ENCODE data around the gene GRK1. TPM values are rescaled to one million over a fixed set of nuclear protein-coding genes. Genes with fewer than 3 reads are reported as not detected.

Gene GRK1
- total RNA-seq, 1 experiment from 2014 or later, result not detected

- H3K4me3 Mint-ChIP-seq (ENCODE audit: unreplicated experiment), result no peak overlapping the region
- H3K27me3 Mint-ChIP-seq (ENCODE audit: insufficient read depth, unreplicated experiment), result no peaks in the 10 kb centered on the region
- CTCF ChIA-PET, result interaction anchor here (0.6 kb wide), 1 partner anchor 16 kb away, joined by 3 read pairs; no protein-coding TSS in a partner anchor
- intact Hi-C loops (cut with micrococcal nuclease), result no loop called here
- no peak overlapping the region for H3K27ac Mint-ChIP-seq (ENCODE audit: low read depth, unreplicated experiment)
- TF ChIP-seq CTCF (IDR thresholded peaks at IDR 0.05; ENCODE audit: unreplicated experiment), result no peak
- POLR2A ChIA-PET, result no interaction called here
- BruUV-seq (replicated peaks), result no TSS peak
- no peaks in the 10 kb centered on the region for H3K9me3 Mint-ChIP-seq (ENCODE audit: unreplicated experiment)
- H3K36me3 Mint-ChIP-seq (ENCODE audit: insufficient read depth, unreplicated experiment), result peaks cover 5% of the 10 kb centered on the region
- DNase-seq (ENCODE audit: unreplicated experiment), result no peak
- H3K4me1 Mint-ChIP-seq (ENCODE audit: insufficient read depth, unreplicated experiment), result peaks cover 6% of the 10 kb centered on the region
These were observed 95.5 kb downstream of the GRK1 start for GRCh38 chr13:113762538-113762937.

GRCh38 chr13:113763254-113763653 lies 96.2 kb downstream of the GRK1 start:
- TF ChIP-seq CTCF (IDR thresholded peaks at IDR 0.05; ENCODE audit: unreplicated experiment), result no peak
- H3K4me1 Mint-ChIP-seq (ENCODE audit: insufficient read depth, unreplicated experiment), result peaks cover 6% of the 10 kb centered on the region
- CTCF ChIA-PET, result interaction anchor here (0.6 kb wide), 1 partner anchor 15 kb away, joined by 3 read pairs; no protein-coding TSS in a partner anchor
- POLR2A ChIA-PET, result no interaction called here
- no peaks in the 10 kb centered on the region for H3K9me3 Mint-ChIP-seq (ENCODE audit: unreplicated experiment)
- H3K4me3 Mint-ChIP-seq (ENCODE audit: unreplicated experiment), result no peak overlapping the region
- no peak for DNase-seq (ENCODE audit: unreplicated experiment)
- intact Hi-C loops (cut with micrococcal nuclease), result no loop called here
- BruUV-seq (replicated peaks), result no TSS peak
- no peak overlapping the region for H3K27ac Mint-ChIP-seq (ENCODE audit: low read depth, unreplicated experiment)
- H3K27me3 Mint-ChIP-seq (ENCODE audit: insufficient read depth, unreplicated experiment), result no peaks in the 10 kb centered on the region
- H3K36me3 Mint-ChIP-seq (ENCODE audit: insufficient read depth, unreplicated experiment), result peaks cover 5% of the 10 kb centered on the region

GRCh38 chr13:113763961-113764792 lies 97.2 kb downstream of the GRK1 start:
- H3K9me3 Mint-ChIP-seq (ENCODE audit: unreplicated experiment), result no peaks in the 10 kb centered on the region
- no peaks in the 10 kb centered on the region for H3K27me3 Mint-ChIP-seq (ENCODE audit: insufficient read depth, unreplicated experiment)
- intact Hi-C loops (cut with micrococcal nuclease), result no loop called here
- H3K4me1 Mint-ChIP-seq (ENCODE audit: insufficient read depth, unreplicated experiment), result peaks cover 6% of the 10 kb centered on the region
- no TSS peak for BruUV-seq (replicated peaks)
- no peak overlapping the region for H3K4me3 Mint-ChIP-seq (ENCODE audit: unreplicated experiment)
- POLR2A ChIA-PET, result no interaction called here
- H3K36me3 Mint-ChIP-seq (ENCODE audit: insufficient read depth, unreplicated experiment), result peaks cover 5% of the 10 kb centered on the region
- TF ChIP-seq CTCF (IDR thresholded peaks at IDR 0.05; ENCODE audit: unreplicated experiment), result no peak
- CTCF ChIA-PET, result no interaction called here
- no peak for DNase-seq (ENCODE audit: unreplicated experiment)
- no peak overlapping the region for H3K27ac Mint-ChIP-seq (ENCODE audit: low read depth, unreplicated experiment)

GRCh38 chr13:113764793-113765563 lies 98.0 kb downstream of the GRK1 start:
- intact Hi-C loops (cut with micrococcal nuclease), result no loop called here
- Mint-ChIP-seq H3K9me3 (ENCODE audit: unreplicated experiment) (no peaks in the 10 kb centered on the region), H3K27ac (ENCODE audit: low read depth, unreplicated experiment) (no peak overlapping the region), H3K36me3 (ENCODE audit: insufficient read depth, unreplicated experiment) (peaks cover 5% of the 10 kb centered on the region), H3K4me3 (ENCODE audit: unreplicated experiment) (no peak overlapping the region), H3K27me3 (ENCODE audit: insufficient read depth, unreplicated experiment) (no peaks in the 10 kb centered on the region), H3K4me1 (ENCODE audit: insufficient read depth, unreplicated experiment) (peaks cover 6% of the 10 kb centered on the region)
- ChIA-PET POLR2A (no interaction called here), CTCF (no interaction called here)
- no peak for DNase-seq (ENCODE audit: unreplicated experiment)
- no peak for TF ChIP-seq CTCF (IDR thresholded peaks at IDR 0.05; ENCODE audit: unreplicated experiment)
- no TSS peak for BruUV-seq (replicated peaks)
